Measurements from ENCODE around the gene ATP8B1.

GRCh38 chr18:57798713-57799373 lies 4.3 kb downstream of the ATP8B1 start:
- TF ChIP-seq POLR2A (IDR thresholded peaks at IDR 0.05) (no peak), CTCF (IDR thresholded peaks at IDR 0.05) (no peak)

All from testis (tissue), 2 donors.